Smooth muscle cell (in vitro differentiated cells): ENCODE data around the gene TGFBRAP1. TPM values are rescaled to one million over a fixed set of nuclear protein-coding genes. Genes with fewer than 3 reads are reported as not detected.

Experiments used
- DNase-seq: peaks from one replicate; lab custom pipeline; 2025; ENCODE audit not compliant: unreplicated experiment; lab: John Stamatoyannopoulos, UW
- H2AFZ ChIP-seq: fragments of 200-600 bp; sonication (generic); 2 replicates; pipeline ENCODE4 v1.6.0; 2016; ENCODE audit warnings: antibody characterized with exemption, low read depth, mild to moderate bottlenecking
- H3F3A ChIP-seq: fragments of 200-600 bp; sonication (generic); 2 replicates; pipeline ENCODE4 v1.6.0; 2017; ENCODE audit warnings: antibody characterized with exemption, low read depth
- H3K27ac ChIP-seq: fragments of 200-600 bp; sonication (generic); 2 replicates; pipeline ENCODE4 v1.5.1; 2016; ENCODE audit warnings: low read depth, mild to moderate bottlenecking
- H3K27me3 ChIP-seq: fragments of 200-600 bp; sonication (generic); 2 replicates; pipeline ENCODE4 v1.6.1; 2016; ENCODE audit warnings: low read depth, mild to moderate bottlenecking
- H3K36me3 ChIP-seq: fragments of 200-600 bp; sonication (generic); 2 replicates; pipeline ENCODE4 v1.5.1; 2016; ENCODE audit warnings: low read depth
- H3K4me1 ChIP-seq: fragments of 200-600 bp; sonication (generic); 2 replicates; pipeline ENCODE4 v1.5.1; 2016; ENCODE audit warnings: low read depth
- H3K4me2 ChIP-seq: fragments of 200-600 bp; sonication (generic); 2 replicates; pipeline ENCODE4 v1.6.0; 2016; ENCODE audit warnings: mild to moderate bottlenecking
- H3K4me3 ChIP-seq: fragments of 200-600 bp; sonication (generic); 2 replicates; pipeline ENCODE4 v1.5.1; 2016; ENCODE audit warnings: mild to moderate bottlenecking
- H3K79me2 ChIP-seq: fragments of 200-600 bp; sonication (generic); 2 replicates; pipeline ENCODE4 v1.6.0; 2016; ENCODE audit warnings: low read depth, mild to moderate bottlenecking
- H3K9ac ChIP-seq: fragments of 200-600 bp; sonication (generic); 2 replicates; pipeline ENCODE4 v1.6.0; 2016; ENCODE audit warnings: low read depth
- H3K9me3 ChIP-seq: fragments of 200-600 bp; sonication (generic); replicated peaks from 2 replicates; pipeline ENCODE4 v1.5.1; 2016; ENCODE audit warnings: low read depth
- H4K20me1 ChIP-seq: fragments of 200-600 bp; sonication (generic); 2 replicates; pipeline ENCODE4 v1.6.0; 2016; ENCODE audit warnings: low read depth
- WGBS: methylation state at CpG from one replicate; pipeline ENCODE4 v1.1.7; 2016; ENCODE audit warnings: low lambda C conversion rate; 5-methylcytosine and 5-hydroxymethylcytosine counted together
- polyA plus RNA-seq: library from polyadenylated mRNA; unstranded; fragments of >200 nt; fragmentation: Nextera tagmentation; extraction: Ambion mirVana; gene quantifications from 2 replicates; pipeline ENCODE4 v1.2.1, GENCODE V29; 2016
- total RNA-seq: library from RNA; depleted of rRNA; stranded (reverse); fragments of >200 nt; gene quantifications from 2 replicates; pipeline ENCODE4 v1.2.3, GENCODE V29; 2014
- TF ChIP-seq, protein P1 (sequence below): fragments of 200-600 bp; sonication (generic); IDR thresholded peaks from 2 replicates; pipeline ENCODE4 v1.5.1; 2017; ENCODE audit warnings: borderline replicate concordance, mild to moderate bottlenecking, antibody characterized with exemption; ENCODE audit not compliant: insufficient read depth, poor library complexity, severe bottlenecking

The TGFBRAP1 gene
- total and polyA plus RNA-seq, 2 experiments from 2014 or later = 8.9 to 10.5 TPM

- H3K4me1 ChIP-seq = no peaks in the 10 kb centered on the region
- whole genome bisulfite sequencing = 96% methylated on average over 5 of the region's 5 CpGs
- peaks cover 57% of the 10 kb centered on the region for H4K20me1 ChIP-seq
- no peak overlapping the region for H3K4me2 ChIP-seq
- peaks cover 35% of the 10 kb centered on the region for H3K36me3 ChIP-seq
- H3F3A ChIP-seq = no peaks in the 10 kb centered on the region
- no peak overlapping the region for H3K4me3 ChIP-seq
- no peaks in the 10 kb centered on the region for H3K79me2 ChIP-seq
- H2AFZ ChIP-seq = no peak overlapping the region
- TF ChIP-seq, protein P1, sequence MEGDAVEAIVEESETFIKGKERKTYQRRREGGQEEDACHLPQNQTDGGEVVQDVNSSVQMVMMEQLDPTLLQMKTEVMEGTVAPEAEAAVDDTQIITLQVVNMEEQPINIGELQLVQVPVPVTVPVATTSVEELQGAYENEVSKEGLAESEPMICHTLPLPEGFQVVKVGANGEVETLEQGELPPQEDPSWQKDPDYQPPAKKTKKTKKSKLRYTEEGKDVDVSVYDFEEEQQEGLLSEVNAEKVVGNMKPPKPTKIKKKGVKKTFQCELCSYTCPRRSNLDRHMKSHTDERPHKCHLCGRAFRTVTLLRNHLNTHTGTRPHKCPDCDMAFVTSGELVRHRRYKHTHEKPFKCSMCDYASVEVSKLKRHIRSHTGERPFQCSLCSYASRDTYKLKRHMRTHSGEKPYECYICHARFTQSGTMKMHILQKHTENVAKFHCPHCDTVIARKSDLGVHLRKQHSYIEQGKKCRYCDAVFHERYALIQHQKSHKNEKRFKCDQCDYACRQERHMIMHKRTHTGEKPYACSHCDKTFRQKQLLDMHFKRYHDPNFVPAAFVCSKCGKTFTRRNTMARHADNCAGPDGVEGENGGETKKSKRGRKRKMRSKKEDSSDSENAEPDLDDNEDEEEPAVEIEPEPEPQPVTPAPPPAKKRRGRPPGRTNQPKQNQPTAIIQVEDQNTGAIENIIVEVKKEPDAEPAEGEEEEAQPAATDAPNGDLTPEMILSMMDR = no peak
- no peak overlapping the region for H3K27ac ChIP-seq
- H3K9me3 ChIP-seq = no peaks in the 10 kb centered on the region
- H3K27me3 ChIP-seq = no peaks in the 10 kb centered on the region
- no peak overlapping the region for H3K9ac ChIP-seq
- DNase-seq = no peak
Measured at GRCh38 chr2:105364436-105365139, 35.1 kb upstream of the TGFBRAP1 start.

- no peak for DNase-seq
- Histone ChIP-seq H3K27ac (no peak overlapping the region), H3K9me3 (no peaks in the 10 kb centered on the region), H3K79me2 (no peaks in the 10 kb centered on the region), H3F3A (no peaks in the 10 kb centered on the region), H3K4me2 (no peak overlapping the region), H3K9ac (no peak overlapping the region), H3K4me1 (no peaks in the 10 kb centered on the region), H4K20me1 (peaks cover 42% of the 10 kb centered on the region), H3K27me3 (no peaks in the 10 kb centered on the region), H3K4me3 (no peak overlapping the region), H2AFZ (no peak overlapping the region), H3K36me3 (peaks cover 38% of the 10 kb centered on the region)
- 88% methylated on average over 15 of the region's 15 CpGs for WGBS
- TF ChIP-seq, protein P1 = no peak
Measured at GRCh38 chr2:105362862-105363591, 33.5 kb upstream of the TGFBRAP1 start.

DNA sequence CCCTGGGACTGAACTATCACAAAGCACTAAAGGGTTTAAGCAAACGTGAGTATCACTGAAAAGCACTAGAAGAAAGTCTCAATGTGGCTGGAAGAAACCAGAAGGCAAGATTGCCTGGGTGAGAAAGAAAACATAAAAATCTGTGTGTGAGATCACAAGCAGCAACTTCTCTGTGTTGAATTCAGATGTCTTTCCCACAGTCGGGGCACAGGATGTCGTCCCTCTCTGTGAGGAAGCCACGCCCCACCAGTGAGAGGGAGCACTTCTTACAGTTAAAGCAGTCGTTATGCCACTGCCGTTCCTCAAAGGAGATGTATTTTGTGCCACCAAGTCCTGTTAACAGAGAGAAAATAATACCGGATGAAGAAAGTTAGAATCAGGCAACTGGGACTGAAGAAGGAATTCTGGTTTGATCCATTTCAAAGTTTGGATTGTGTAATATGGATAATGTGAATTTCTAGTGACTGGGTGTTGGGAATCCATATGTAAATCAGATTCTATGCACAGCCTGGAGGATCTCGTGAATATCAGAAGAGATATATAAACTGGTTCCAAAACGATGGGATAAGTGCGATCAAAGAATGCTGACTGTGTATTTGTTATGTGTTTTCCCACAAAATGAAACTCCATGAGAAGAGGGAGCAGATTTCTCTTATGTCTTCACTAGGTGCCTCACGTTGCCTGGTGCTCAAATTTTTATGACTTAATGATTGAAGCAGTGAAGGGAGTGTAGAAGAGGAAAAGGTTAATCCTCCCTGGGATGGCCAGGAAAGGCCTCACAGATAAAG, 31.8 kb upstream of the TGFBRAP1 start:
- Histone ChIP-seq H4K20me1 (peaks cover 29% of the 10 kb centered on the region), H3K4me1 (no peaks in the 10 kb centered on the region), H3K36me3 (peaks cover 29% of the 10 kb centered on the region), H3K27me3 (no peaks in the 10 kb centered on the region), H3F3A (no peaks in the 10 kb centered on the region), H3K79me2 (no peaks in the 10 kb centered on the region), H3K4me2 (no peak overlapping the region), H2AFZ (no peak overlapping the region), H3K9ac (no peak overlapping the region), H3K4me3 (no peak overlapping the region), H3K27ac (no peak overlapping the region), H3K9me3 (peaks cover 5% of the 10 kb centered on the region)
- TF ChIP-seq, protein P1 = no peak
- 86% methylated on average over 11 of the region's 11 CpGs for WGBS
- DNase-seq = no peak
